Stimulated activated CD4-positive, alpha-beta T cell treated with anti-CD3 and anti-CD28 coated beads, Interleukin-1b, Interleukin-23, amount 100 ng/mL, for 4 hours (primary cell): ENCODE results near the gene NYNRIN.

Experiments used
- DNase-seq, 2 donors: peaks; one replicate each; pipeline ENCODE4 v3.0.0-alpha.2; 2020; ENCODE audit warnings: low read depth in 2 of 2

NYNRIN gene

GRCh38 chr14:24392325-24393091 is 6.3 kb upstream of the NYNRIN start:
- DNase-seq = no peak

GRCh38 chr14:24394275-24394674 is 4.5 kb upstream of the NYNRIN start:
- no peak for DNase-seq

- DNase-seq = no peak
Measured at GRCh38 chr14:24395609-24396582, 2.9 kb upstream of the NYNRIN start.

GRCh38 chr14:24397639-24398292 is 1.0 kb upstream of the NYNRIN start:
- DNase-seq = no peak

- no peak for DNase-seq
Measured at GRCh38 chr14:24398293-24398652, 530 bp upstream of the NYNRIN start.

GRCh38 chr14:24399447-24399822 is 632 bp downstream of the NYNRIN start:
- DNase-seq = no peak

- no peak for DNase-seq
Measured at GRCh38 chr14:24399999-24400718, 1.4 kb downstream of the NYNRIN start.

- no peak for DNase-seq
Measured at GRCh38 chr14:24401810-24402702, 3.3 kb downstream of the NYNRIN start.

- DNase-seq = no peak
Measured at GRCh38 chr14:24403294-24403998, 4.6 kb downstream of the NYNRIN start.

- no peak for DNase-seq
Measured at GRCh38 chr14:24404814-24405213, 6.0 kb downstream of the NYNRIN start.

GRCh38 chr14:24406416-24406815 is 7.6 kb downstream of the NYNRIN start:
- no peak for DNase-seq

- DNase-seq = no peak
Measured at GRCh38 chr14:24407608-24408325, 9.0 kb downstream of the NYNRIN start.

GRCh38 chr14:24408764-24409163 is 10.0 kb downstream of the NYNRIN start:
- DNase-seq = no peak

GRCh38 chr14:24409192-24409591 is 10.4 kb downstream of the NYNRIN start:
- DNase-seq = no peak

- no peak for DNase-seq
Measured at GRCh38 chr14:24409956-24410355, 11.2 kb downstream of the NYNRIN start.

GRCh38 chr14:24411443-24412389 is 12.9 kb downstream of the NYNRIN start:
- no peak for DNase-seq

- no peak for DNase-seq
Measured at GRCh38 chr14:24414077-24414476, 15.3 kb downstream of the NYNRIN start.

GRCh38 chr14:24414732-24415420 is 16.1 kb downstream of the NYNRIN start:
- no peak for DNase-seq
